Rectal smooth muscle tissue (tissue), 1 donor: ENCODE data around the gene STX17.

Experiments
- H3K27ac ChIP-seq: one replicate; pipeline ENCODE4 v1.7.0; 2013; ENCODE audit warnings: low read depth, low read length, inconsistent platforms
- H3K27me3 ChIP-seq: one replicate; pipeline ENCODE4 v1.7.0; 2013; ENCODE audit warnings: low read length; ENCODE audit not compliant: control insufficient read depth, insufficient read depth
- H3K36me3 ChIP-seq: one replicate; pipeline ENCODE4 v1.7.0; 2013; ENCODE audit warnings: low read length; ENCODE audit not compliant: control insufficient read depth, insufficient read depth
- H3K4me1 ChIP-seq: one replicate; pipeline ENCODE4 v1.7.0; 2013; ENCODE audit warnings: low read length; ENCODE audit not compliant: control insufficient read depth, insufficient read depth
- H3K4me3 ChIP-seq: one replicate; pipeline ENCODE4 v1.7.0; 2013; ENCODE audit warnings: low read length
- H3K9ac ChIP-seq: one replicate; pipeline ENCODE4 v1.7.0; 2013; ENCODE audit warnings: low read length

STX17 gene

DNA sequence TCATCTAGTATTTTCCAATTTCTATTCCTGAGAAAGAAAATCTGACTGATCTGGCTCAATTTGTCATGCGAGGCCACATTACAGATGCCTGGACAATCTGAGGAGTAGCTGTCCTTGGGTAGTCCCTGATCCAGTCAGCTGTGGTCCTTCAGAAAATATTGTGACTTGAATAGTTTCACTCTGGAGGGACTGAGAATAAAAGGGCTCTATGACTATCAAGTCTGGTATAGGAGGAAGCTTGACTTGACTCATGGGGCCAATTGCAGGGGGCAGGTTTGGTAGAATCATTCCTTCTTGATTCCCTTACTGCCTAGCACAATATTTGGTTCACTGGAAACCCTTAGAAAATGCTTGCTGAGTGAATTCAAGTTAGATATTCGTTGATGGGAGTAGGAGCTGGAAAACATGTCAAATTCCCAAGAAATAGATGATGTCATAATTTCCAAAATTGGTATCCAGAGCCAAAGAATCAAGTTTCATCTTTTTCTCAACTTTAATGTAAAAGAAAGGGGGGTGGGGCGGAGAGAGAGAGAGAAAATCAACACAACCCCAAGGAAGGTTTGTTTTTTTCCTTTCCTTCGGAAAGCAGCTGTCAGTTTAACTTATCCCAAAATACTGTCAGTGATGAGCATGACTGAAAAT lies 32.4 kb upstream of the STX17 start:
- H3K27me3 ChIP-seq = no peaks in the 10 kb centered on the region
- H3K4me3 ChIP-seq = no peak overlapping the region
- H3K27ac ChIP-seq = no peak overlapping the region
- no peaks in the 10 kb centered on the region for H3K36me3 ChIP-seq
- no peak overlapping the region for H3K9ac ChIP-seq
- no peaks in the 10 kb centered on the region for H3K4me1 ChIP-seq

DNA sequence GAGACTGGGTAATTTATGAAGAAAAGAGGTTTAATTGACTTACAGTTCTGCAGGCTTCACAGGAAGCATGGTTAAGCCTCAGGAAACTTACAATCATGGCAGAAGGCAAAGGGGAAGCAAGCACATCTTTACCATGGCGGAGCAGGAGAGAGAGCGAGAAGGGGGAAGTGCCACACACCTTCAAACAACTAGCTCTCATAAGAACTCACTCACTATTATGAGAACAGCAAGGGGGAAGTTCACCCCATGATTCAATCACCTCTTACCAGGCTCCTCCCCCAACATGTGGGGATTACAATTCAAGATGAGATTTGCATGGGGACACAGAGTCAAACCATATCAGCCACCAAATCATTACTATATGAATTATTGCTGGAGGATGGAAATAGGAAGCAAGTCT lies 30.3 kb upstream of the STX17 start:
- H3K9ac ChIP-seq = no peak overlapping the region
- no peaks in the 10 kb centered on the region for H3K4me1 ChIP-seq
- H3K27ac ChIP-seq = no peak overlapping the region
- H3K4me3 ChIP-seq = no peak overlapping the region
- H3K36me3 ChIP-seq = no peaks in the 10 kb centered on the region
- H3K27me3 ChIP-seq = no peaks in the 10 kb centered on the region

DNA sequence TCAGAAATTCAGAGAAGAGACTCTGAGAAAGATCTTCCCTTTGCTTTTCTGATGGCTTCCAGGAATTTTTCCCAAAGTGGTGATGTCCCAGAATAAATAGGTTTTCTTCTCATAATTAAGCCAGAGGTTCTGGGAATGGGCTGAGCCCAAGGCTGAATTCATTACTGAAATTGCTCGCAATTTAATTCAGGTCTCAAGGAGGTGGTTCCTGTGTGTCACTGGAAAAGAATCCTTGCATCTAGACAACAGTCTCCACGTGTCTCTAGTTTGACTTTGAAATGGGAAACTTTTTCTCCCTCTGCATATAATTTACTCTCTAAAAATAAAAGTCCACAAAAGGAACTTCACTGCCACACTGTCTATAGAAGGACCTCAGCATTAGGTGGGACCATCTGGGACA lies 27.8 kb upstream of the STX17 start:
- no peak overlapping the region for H3K27ac ChIP-seq
- no peak overlapping the region for H3K4me3 ChIP-seq
- H3K4me1 ChIP-seq = no peaks in the 10 kb centered on the region
- H3K27me3 ChIP-seq = no peaks in the 10 kb centered on the region
- H3K36me3 ChIP-seq = no peaks in the 10 kb centered on the region
- no peak overlapping the region for H3K9ac ChIP-seq

DNA sequence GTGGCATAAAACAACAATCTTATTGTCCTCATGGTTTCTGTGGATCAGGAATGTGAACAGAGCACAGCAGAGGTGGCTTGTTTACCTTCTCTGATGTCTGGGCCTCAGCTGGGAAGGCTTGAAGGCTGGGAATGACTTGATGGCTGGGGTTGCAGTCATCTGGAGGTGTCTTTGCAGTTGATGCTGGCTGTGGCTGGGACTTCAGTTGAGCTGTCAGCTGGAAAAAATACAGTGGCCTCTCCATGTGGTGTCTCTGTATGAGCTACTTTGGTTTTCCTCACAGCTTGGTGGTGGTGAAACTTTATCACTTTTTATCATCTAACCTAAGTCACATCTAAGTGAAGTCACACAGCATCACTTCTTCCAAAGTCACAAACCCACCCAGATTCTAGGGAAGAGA lies 24.7 kb upstream of the STX17 start:
- Histone ChIP-seq H3K4me3 (no peak overlapping the region), H3K36me3 (no peaks in the 10 kb centered on the region), H3K27me3 (no peaks in the 10 kb centered on the region), H3K4me1 (no peaks in the 10 kb centered on the region), H3K9ac (no peak overlapping the region), H3K27ac (no peak overlapping the region)

DNA sequence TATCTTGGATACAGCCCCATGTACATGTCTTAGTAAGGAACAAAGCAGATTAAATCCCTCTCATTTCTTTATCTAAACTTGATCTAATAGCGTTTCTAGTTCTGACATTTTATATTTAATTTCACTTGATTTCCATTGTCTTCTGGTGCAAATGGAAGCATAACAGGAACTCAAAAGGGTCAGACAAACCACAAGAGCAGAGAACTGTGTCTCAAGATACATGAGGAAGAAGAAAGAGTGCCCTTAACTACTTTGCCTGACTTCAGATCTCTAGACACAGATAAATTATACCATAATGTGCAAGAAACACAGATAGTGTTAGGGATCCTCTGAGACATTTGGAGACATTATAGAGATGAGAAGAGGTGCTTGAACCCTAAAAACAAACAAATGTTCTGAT lies 20.7 kb upstream of the STX17 start:
- H3K9ac ChIP-seq = no peak overlapping the region
- no peak overlapping the region for H3K27ac ChIP-seq
- H3K4me1 ChIP-seq = no peaks in the 10 kb centered on the region
- H3K4me3 ChIP-seq = no peak overlapping the region
- H3K27me3 ChIP-seq = no peaks in the 10 kb centered on the region
- no peaks in the 10 kb centered on the region for H3K36me3 ChIP-seq

DNA sequence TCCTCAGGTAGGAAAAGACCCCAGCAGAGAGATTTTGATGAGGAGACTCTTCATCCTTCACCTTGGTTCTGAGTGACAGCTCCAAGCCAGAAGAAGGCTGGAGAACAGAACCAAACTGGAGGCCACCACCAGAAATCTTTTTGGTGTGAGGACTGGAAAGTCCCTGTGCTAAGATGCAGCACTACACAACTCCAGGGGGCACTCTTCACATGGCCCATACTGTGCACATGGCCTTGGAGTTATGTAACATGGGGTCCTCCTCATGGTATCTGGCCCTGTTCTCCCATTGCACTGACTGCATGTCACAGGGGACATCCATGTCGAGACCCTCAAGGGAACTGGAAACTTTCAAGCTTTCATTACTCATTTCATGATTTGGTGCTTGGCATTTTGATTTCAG lies 17.3 kb upstream of the STX17 start:
- H3K27me3 ChIP-seq = no peaks in the 10 kb centered on the region
- no peak overlapping the region for H3K4me3 ChIP-seq
- H3K27ac ChIP-seq = no peak overlapping the region
- no peaks in the 10 kb centered on the region for H3K36me3 ChIP-seq
- no peaks in the 10 kb centered on the region for H3K4me1 ChIP-seq
- no peak overlapping the region for H3K9ac ChIP-seq

DNA sequence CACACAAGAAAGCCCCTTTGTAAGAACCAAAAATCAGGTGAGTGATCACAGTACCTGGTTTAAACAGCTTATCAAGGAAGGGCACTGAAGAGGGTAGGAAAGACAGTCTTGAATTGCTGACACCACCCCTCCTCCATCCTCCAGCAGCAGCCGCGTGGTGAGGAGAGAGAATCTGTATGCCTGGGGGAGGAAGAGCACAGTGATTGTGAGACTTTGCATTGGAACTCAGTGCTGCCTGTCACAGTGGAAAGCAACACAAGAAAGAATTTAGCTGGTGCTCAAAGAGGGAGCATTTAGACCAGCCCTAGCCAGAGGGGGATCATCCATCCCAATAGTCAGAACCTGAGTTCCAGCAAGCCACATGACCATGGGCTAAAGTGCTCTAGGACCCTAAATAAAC lies 11.6 kb upstream of the STX17 start:
- H3K9ac ChIP-seq = no peak overlapping the region
- no peak overlapping the region for H3K27ac ChIP-seq
- H3K4me1 ChIP-seq = no peaks in the 10 kb centered on the region
- no peak overlapping the region for H3K4me3 ChIP-seq
- H3K36me3 ChIP-seq = no peaks in the 10 kb centered on the region
- no peaks in the 10 kb centered on the region for H3K27me3 ChIP-seq

DNA sequence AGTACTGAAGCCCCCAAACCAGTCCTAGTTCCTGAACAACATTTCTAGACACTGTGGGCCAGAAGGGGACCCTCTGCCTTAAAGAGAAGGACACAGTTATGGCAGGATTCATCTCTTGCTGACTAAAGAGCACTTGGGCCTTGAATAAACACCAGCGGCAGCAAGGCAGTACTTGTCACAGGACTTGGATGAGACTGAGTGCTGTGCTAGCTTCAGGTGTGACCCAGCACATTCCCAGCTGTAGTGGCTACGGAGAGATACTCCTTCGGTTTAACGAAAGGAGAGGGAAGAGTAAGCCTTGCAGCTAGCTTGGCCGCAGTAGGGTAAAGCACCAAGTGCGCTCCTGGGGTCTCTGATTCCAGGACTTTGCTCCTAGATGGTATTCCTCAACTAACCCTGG lies 10.9 kb upstream of the STX17 start:
- Histone ChIP-seq H3K27me3 (no peaks in the 10 kb centered on the region), H3K36me3 (no peaks in the 10 kb centered on the region), H3K9ac (no peak overlapping the region), H3K27ac (no peak overlapping the region), H3K4me3 (no peak overlapping the region), H3K4me1 (no peaks in the 10 kb centered on the region)

DNA sequence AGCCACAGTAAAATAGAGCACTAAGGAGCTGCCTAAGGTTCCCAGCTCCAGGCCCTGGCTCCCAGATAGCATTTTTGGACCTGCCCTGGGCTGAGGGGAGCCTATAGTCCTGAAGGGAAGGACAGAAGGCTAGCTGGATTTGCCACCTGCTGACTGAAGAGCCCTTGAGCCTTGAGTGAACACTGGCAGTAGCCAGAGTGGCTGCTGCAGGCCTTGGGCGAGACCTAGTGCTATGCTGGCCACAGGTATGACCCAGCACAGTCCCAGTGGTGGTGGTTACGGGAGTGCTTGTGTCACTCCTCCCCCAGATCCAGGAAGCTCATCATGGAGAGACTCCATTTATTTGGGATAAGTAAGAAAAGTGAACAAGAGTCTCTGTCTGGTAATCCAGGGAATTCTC lies 10.3 kb upstream of the STX17 start:
- Histone ChIP-seq H3K27me3 (no peaks in the 10 kb centered on the region), H3K36me3 (no peaks in the 10 kb centered on the region), H3K9ac (no peak overlapping the region), H3K27ac (no peak overlapping the region), H3K4me3 (no peak overlapping the region), H3K4me1 (no peaks in the 10 kb centered on the region)

DNA sequence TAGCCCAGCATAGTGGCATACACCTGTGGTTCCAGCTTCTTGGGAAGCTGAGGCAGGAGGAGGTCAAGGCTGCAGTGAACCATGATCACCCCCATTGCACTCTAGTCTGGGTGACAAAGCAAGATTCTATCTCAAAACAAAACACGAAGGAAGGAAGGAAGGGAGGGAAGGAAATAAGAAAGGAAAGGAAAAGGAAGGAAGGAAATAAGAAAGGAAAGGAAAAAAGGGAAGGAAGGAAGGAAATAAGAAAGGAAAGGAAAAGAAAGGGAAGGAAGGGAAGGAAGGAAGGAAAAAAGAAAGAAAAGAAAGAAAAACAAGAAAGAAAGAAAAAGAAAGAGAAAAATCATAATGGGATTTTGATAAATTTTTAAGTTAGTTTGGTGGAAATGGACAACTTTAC lies 3.1 kb upstream of the STX17 start:
- Histone ChIP-seq H3K4me3 (no peak overlapping the region), H3K36me3 (no peaks in the 10 kb centered on the region), H3K9ac (no peak overlapping the region), H3K4me1 (peaks cover 4% of the 10 kb centered on the region), H3K27me3 (no peaks in the 10 kb centered on the region), H3K27ac (no peak overlapping the region)

DNA sequence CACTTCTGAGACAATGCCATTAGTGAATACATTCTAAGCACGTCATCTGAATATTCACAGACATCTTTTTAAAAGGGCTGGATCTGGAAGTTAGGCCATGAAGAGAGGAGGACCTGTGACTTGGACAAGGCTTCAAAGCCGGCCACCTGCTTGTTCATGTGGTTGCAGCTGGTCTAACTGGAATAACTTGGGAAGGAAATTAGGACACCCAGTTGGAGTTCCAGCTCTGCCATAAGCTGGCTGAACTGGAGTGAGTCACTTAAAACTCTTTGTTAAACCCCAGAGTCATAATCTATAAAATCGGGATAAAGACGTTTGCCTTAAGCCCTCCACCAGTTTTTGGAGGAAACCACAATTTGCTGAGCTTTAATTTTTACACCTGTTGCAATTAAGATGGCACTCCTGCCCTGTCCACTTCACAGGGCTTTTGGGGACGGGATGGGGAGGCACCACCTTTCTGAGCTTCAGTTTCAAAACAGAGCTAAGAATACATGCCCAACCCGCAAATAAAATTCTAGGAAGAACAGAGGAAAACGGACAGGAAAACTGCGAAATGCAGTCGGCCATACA lies 536 bp upstream of the STX17 start:
- Histone ChIP-seq H3K9ac (peak overlapping the region; percentile 29), H3K4me1 (peaks cover 4% of the 10 kb centered on the region), H3K27me3 (no peaks in the 10 kb centered on the region), H3K27ac (peak overlapping the region; percentile 94), H3K36me3 (no peaks in the 10 kb centered on the region), H3K4me3 (peak overlapping the region; percentile 82)

DNA sequence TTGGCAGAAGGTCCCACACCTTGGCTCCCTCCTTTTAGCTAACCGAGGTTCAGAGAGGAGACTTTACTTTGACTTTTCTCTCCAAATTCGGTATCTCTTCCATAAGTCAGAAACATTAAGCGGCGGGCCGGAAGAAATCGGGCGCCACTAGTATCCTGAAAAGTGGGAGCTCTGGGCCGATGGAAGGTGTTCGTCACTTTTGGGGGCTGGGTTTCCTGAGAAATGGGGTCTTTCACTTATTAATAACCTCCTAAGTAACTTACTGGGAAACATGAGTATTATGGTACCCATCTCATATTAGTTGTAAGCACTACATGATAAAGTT lies 716 bp downstream of the STX17 start:
- H3K27ac ChIP-seq = peak overlapping the region; percentile 94
- H3K9ac ChIP-seq = peak overlapping the region; percentile 59
- H3K4me1 ChIP-seq = peaks cover 4% of the 10 kb centered on the region
- peak overlapping the region; percentile 82 for H3K4me3 ChIP-seq
- H3K27me3 ChIP-seq = no peaks in the 10 kb centered on the region
- H3K36me3 ChIP-seq = no peaks in the 10 kb centered on the region

DNA sequence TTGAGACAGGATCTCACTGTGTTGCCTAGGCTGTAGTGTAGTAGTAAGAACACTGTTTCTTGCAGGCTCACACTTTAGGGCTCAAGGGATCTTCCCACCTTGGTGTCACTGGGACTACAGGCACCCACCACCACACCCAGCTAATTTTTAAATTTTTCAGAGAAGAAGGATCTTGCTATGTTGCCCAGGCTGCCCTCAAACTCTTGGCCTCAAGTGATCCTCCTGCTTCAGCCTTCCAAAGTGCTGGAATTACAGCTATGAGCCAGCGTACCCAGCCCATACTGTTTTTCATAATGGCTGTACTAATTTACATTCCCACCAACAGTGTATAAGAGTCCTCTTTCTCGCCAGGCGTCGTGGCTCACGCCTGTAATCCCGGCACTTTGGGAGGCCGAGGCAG lies 5.1 kb downstream of the STX17 start:
- Histone ChIP-seq H3K9ac (no peak overlapping the region), H3K27me3 (no peaks in the 10 kb centered on the region), H3K4me3 (no peak overlapping the region), H3K27ac (no peak overlapping the region), H3K4me1 (peaks cover 4% of the 10 kb centered on the region), H3K36me3 (peaks cover 8% of the 10 kb centered on the region)
